K562 (cell line): ENCODE measurements around the gene ASB10. TPM values are rescaled to one million over a fixed set of nuclear protein-coding genes. Genes with fewer than 3 reads are reported as not detected.
A peak's percentile ranks its signal among the peaks of the same experiment; 100 is the strongest.

ENCODE experiments used
- ATAC-seq: fragments of 200-7000 bp; cut with Tn5 transposase; 3 replicates; pipeline ENCODE4 v1.9.1; 2020; ENCODE audit warnings: moderate library complexity
- BruUV-seq: library from RNA; stranded (reverse); fragments of 400-500 nt; replicated peaks from 2 replicates; lab custom pipeline; 2021; lab: Mats Ljungman, UMichigan
- CTCF ChIA-PET: fragments of 300-600 bp; formaldehyde crosslinking; extraction: SDS; loops from one replicate; lab custom pipeline; 2021; ENCODE audit warnings: low intra/inter-chr PET ratio; lab: Yijun Ruan, JAX
- POLR2A ChIA-PET: fragments of 300-600, 350-650 bp; sonication (Branson Sonifier 250); formaldehyde crosslinking; extraction: SDS; loops from one replicate; lab custom pipeline; 2021; ENCODE audit warnings: antibody characterized with exemption, inconsistent platforms; lab: Yijun Ruan, JAX
- DNase-seq, 4 experiments: peaks; one replicate each; pipeline versions ENCODE4 v3.0.0 to v3.0.0-alpha.2; 2011 to 2018; ENCODE audit warnings: low spot score in 3 of 4, mixed read lengths in 3 of 4; ENCODE audit errors: extremely low read depth in 1 of 4
- FAIRE-seq: peaks from 2 replicates; lab custom pipeline; 2011; peaks lifted over from hg19 to GRCh38; lab: Jason Lieb, UNC
- H2AFZ ChIP-seq: 2 replicates; pipeline ENCODE4 v1.6.0; 2011; ENCODE audit warnings: low read depth, low read length, control low read depth, inconsistent platforms
- H3K27ac ChIP-seq: fragments of 200-600 bp; 3 replicates; pipeline ENCODE4 v1.8.0; 2011; ENCODE audit warnings: low read depth, mild to moderate bottlenecking, control low read depth, inconsistent platforms, low read length, moderate library complexity, mixed read lengths; ENCODE audit errors: extremely low read depth
- H3K27me3 ChIP-seq, 2 experiments: fragments of 300-600 bp in 1 of 2; 2 replicates in 1 of 2; 3 replicates in 1 of 2; pipeline versions ENCODE4 v1.6.0 to v1.8.0; 2011; ENCODE audit warnings: inconsistent platforms in 2 of 2, low read length in 2 of 2, mild to moderate bottlenecking in 1 of 2, mixed read lengths in 1 of 2, moderate library complexity in 1 of 2; ENCODE audit not compliant: control insufficient read depth in 2 of 2, insufficient read depth in 2 of 2
- H3K36me3 ChIP-seq: fragments of 300-600 bp; 3 replicates; pipeline ENCODE4 v1.8.0; 2011; ENCODE audit warnings: mild to moderate bottlenecking, low read length, inconsistent platforms; ENCODE audit not compliant: control insufficient read depth, insufficient read depth
- H3K4me1 ChIP-seq, 2 experiments: fragments of 200-600 bp in 1 of 2; replicated peaks in 1 of 2; 2 replicates in 1 of 2; 3 replicates in 1 of 2; pipeline versions ENCODE4 v1.5.1 to v1.8.0; 2011; ENCODE audit warnings: inconsistent platforms in 2 of 2, low read length in 2 of 2, mild to moderate bottlenecking in 1 of 2, mixed read lengths in 1 of 2, moderate library complexity in 1 of 2; ENCODE audit not compliant: control insufficient read depth in 2 of 2, insufficient read depth in 2 of 2
- H3K4me2 ChIP-seq: 2 replicates; pipeline ENCODE4 v1.6.1; 2011; ENCODE audit warnings: low read length, control low read depth, inconsistent platforms, mixed read lengths; ENCODE audit not compliant: insufficient read depth
- H3K4me3 ChIP-seq: fragments of 200-600 bp; sonication (generic), shearing (Covaris generic); 2 replicates; pipeline ENCODE4 v1.5.1; 2016; ENCODE audit warnings: control low read depth, inconsistent platforms
- H3K79me2 ChIP-seq: fragments of 200-600 bp; 3 replicates; pipeline ENCODE4 v1.8.0; 2011; ENCODE audit warnings: low read length, inconsistent platforms; ENCODE audit not compliant: control insufficient read depth, insufficient read depth
- H3K9ac ChIP-seq, 2 experiments: 2 replicates each; pipeline versions ENCODE4 v1.6.0 to v1.6.1; 2011; ENCODE audit warnings: low read depth in 2 of 2, low read length in 2 of 2, control low read depth in 1 of 2, inconsistent platforms in 1 of 2, mild to moderate bottlenecking in 1 of 2, mixed read lengths in 1 of 2; ENCODE audit not compliant: insufficient read depth in 1 of 2
- H3K9me1 ChIP-seq: one replicate; pipeline ENCODE4 v1.6.0; 2011; ENCODE audit warnings: inconsistent platforms, mild to moderate bottlenecking, low read length, moderate library complexity; ENCODE audit not compliant: control insufficient read depth, insufficient read depth
- H3K9me3 ChIP-seq: replicated peaks from 2 replicates; pipeline ENCODE4 v1.5.1; 2011; ENCODE audit warnings: low read depth, low read length, inconsistent platforms; ENCODE audit not compliant: control insufficient read depth, insufficient read depth
- H4K20me1 ChIP-seq: replicated peaks from 2 replicates; pipeline ENCODE4 v1.6.1; 2011; ENCODE audit warnings: low read length, inconsistent platforms, mixed read lengths; ENCODE audit not compliant: control insufficient read depth, insufficient read depth
- ASH1L ChIP-seq: fragments of 450-650 bp; IDR thresholded peaks from 2 replicates; pipeline ENCODE4 v1.6.1; 2018; ENCODE audit warnings: borderline replicate concordance, mild to moderate bottlenecking, low read depth; ENCODE audit not compliant: partially characterized antibody
- ETS2 ChIP-seq: IDR thresholded peaks from 2 replicates; pipeline ENCODE4 v1.6.1; 2016; ENCODE audit warnings: borderline replicate concordance, missing genetic modification characterization, mild to moderate bottlenecking, moderate library complexity, missing compliant biosample characterization; ENCODE audit not compliant: poor library complexity, severe bottlenecking
- EWSR1 ChIP-seq: fragments of 450-650 bp; IDR thresholded peaks from 2 replicates; pipeline ENCODE4 v1.6.1; 2018; ENCODE audit warnings: borderline replicate concordance, mild to moderate bottlenecking, low read depth, moderate library complexity; ENCODE audit not compliant: partially characterized antibody
- FOXP1 ChIP-seq: sonication (generic); formaldehyde crosslinking; IDR thresholded peaks from 2 replicates; pipeline ENCODE4 v1.8.0; 2022; ENCODE audit warnings: mild to moderate bottlenecking, missing genetic modification reagents
- GATAD2A ChIP-seq: fragments of 450-650 bp; IDR thresholded peaks from 2 replicates; pipeline ENCODE4 v1.6.1; 2017
- HMGXB4 ChIP-seq: sonication (generic); formaldehyde crosslinking; IDR thresholded peaks from 2 replicates; pipeline ENCODE4 v1.8.1; 2023; ENCODE audit warnings: mild to moderate bottlenecking, missing genetic modification reagents
- HOXB6 ChIP-seq: fragments of 250-450 bp; sonication (Bioruptor Pico); IDR thresholded peaks from 2 replicates; pipeline ENCODE4 v1.5.1; 2022; ENCODE audit warnings: mild to moderate bottlenecking, borderline replicate concordance
- MCM2 ChIP-seq: fragments of 450-650 bp; IDR thresholded peaks from 2 replicates; pipeline ENCODE4 v1.6.1; 2017; ENCODE audit warnings: low read depth, mild to moderate bottlenecking
- MCM5 ChIP-seq: fragments of 450-650 bp; IDR thresholded peaks from 2 replicates; pipeline ENCODE4 v1.6.1; 2016; ENCODE audit warnings: low read depth
- MEF2D ChIP-seq: conservative IDR thresholded peaks from 2 replicates; pipeline ENCODE4 v1.6.1; 2016; ENCODE audit warnings: low read depth, missing genetic modification characterization, missing compliant biosample characterization
- MEIS2 ChIP-seq: fragments of 450-650 bp; IDR thresholded peaks from 2 replicates; pipeline ENCODE4 v1.6.1; 2014; ENCODE audit warnings: mild to moderate bottlenecking; ENCODE audit not compliant: partially characterized antibody
- PURB ChIP-seq: sonication (generic); formaldehyde crosslinking; IDR thresholded peaks from 2 replicates; pipeline ENCODE4 v1.9.0; 2021; ENCODE audit warnings: low read depth, mild to moderate bottlenecking, missing genetic modification reagents
- RBM34 ChIP-seq: fragments of 200-400 bp; formaldehyde crosslinking; IDR thresholded peaks from 2 replicates; pipeline ENCODE4 v1.6.1; 2018; ENCODE audit warnings: low read length, borderline replicate concordance; ENCODE audit not compliant: insufficient read depth
- SIX5 ChIP-seq, 2 experiments: IDR thresholded peaks; 2 replicates each; pipeline ENCODE4 v1.6.1; 2011; ENCODE audit warnings: low read length in 2 of 2, borderline replicate concordance in 1 of 2, low read depth in 1 of 2, mild to moderate bottlenecking in 1 of 2, moderate library complexity in 1 of 2; ENCODE audit not compliant: insufficient read depth in 1 of 2
- SMARCA4 ChIP-seq: fragments of 450-650 bp; IDR thresholded peaks from 2 replicates; pipeline ENCODE4 v1.6.1; 2016
- ZC3H4 ChIP-seq: sonication (generic); formaldehyde crosslinking; IDR thresholded peaks from 2 replicates; pipeline ENCODE4 v1.9.0; 2021; ENCODE audit warnings: missing genetic modification reagents, borderline replicate concordance
- ZNF224 ChIP-seq: sonication (generic); formaldehyde crosslinking; IDR thresholded peaks from 2 replicates; pipeline ENCODE4 v1.8.0; 2022; ENCODE audit warnings: mild to moderate bottlenecking, missing genetic modification reagents
- WGBS: fragments of 100-300 bp; shearing (Covaris generic); methylation state at CpG from one replicate; pipeline ENCODE4 v1.1.6; 2016; ENCODE audit warnings: low coverage, mixed read lengths; ENCODE audit not compliant: insufficient coverage; ENCODE audit errors: missing lambda C conversion rate; 5-methylcytosine and 5-hydroxymethylcytosine counted together
- in situ Hi-C: fragments of 300-500 bp; cut with MboI; formaldehyde crosslinking; loops from 4 replicates; pipeline ENCODE4 v1.15.0; 2018; ENCODE audit warnings: inconsistent platforms, mixed read lengths
- intact Hi-C: fragments of 100-400 bp; cut with micrococcal nuclease; formaldehyde crosslinking; loops from 2 replicates; pipeline ENCODE4 v1.14.2; 2022
- polyA plus RNA-seq, 8 experiments: library from polyadenylated mRNA; depleted of rRNA in 4 of 8; stranded (reverse) in 5 of 8; unstranded in 3 of 8; fragments of >200 nt; fragmentation: Nextera tagmentation in 2 of 8; fragmentation: Illumina TruSeq in 1 of 8; extraction: Ambion mirVana in 2 of 8; extraction: Trizol in 1 of 8; gene quantifications; 2 replicates each; pipeline versions ENCODE4 v1.2.1 to v1.2.3, GENCODE V29; 2011 to 2014; ENCODE audit warnings: inconsistent platforms in 1 of 8, missing spikeins in 1 of 8
- total RNA-seq, 7 experiments: library from RNA; depleted of rRNA in 6 of 7; stranded (reverse); fragments of >200 nt in 6 of 7; fragmentation: Illumina TruSeq in 2 of 7; extraction: Trizol in 2 of 7; gene quantifications; 2 replicates each; pipeline versions ENCODE4 v1.2.1 to v1.2.3, GENCODE V29; 2011 to 2021; ENCODE audit warnings: low replicate concordance in 1 of 7

Gene ASB10
- total and polyA plus RNA-seq, 9 of the 15 experiments (the other 6 are each of a cell fraction or from before 2014, with no cell fraction given) = not detected

- POLR2A ChIA-PET = interaction anchor here (0.6 to 2.3 kb wide), 2 partner anchors 8 to 10 kb away, joined by 3 to 11 read pairs; no protein-coding TSS in a partner anchor
- H3K36me3 ChIP-seq = peaks cover 94% of the 10 kb centered on the region
- peak overlapping the region in 1 of 2 experiments; percentile 6; a peak in 1 of 4 replicates for H3K9ac ChIP-seq
- H2AFZ ChIP-seq = no peak overlapping the region
- no peaks in the 10 kb centered on the region for H3K27me3 ChIP-seq
- BruUV-seq = no TSS peak
- H3K79me2 ChIP-seq = no peaks in the 10 kb centered on the region
- in situ Hi-C loops = no loop called here
- no peak for ATAC-seq
- peaks cover 0 to 31% of the 10 kb centered on the region in 2 experiments; a peak in 2 of 5 replicates for H3K4me1 ChIP-seq
- no peak overlapping the region for H3K4me2 ChIP-seq
- H4K20me1 ChIP-seq = no peaks in the 10 kb centered on the region; the same call in 1 of the 2 replicates
- DNase-seq = no peak
- no peak for TF ChIP-seq ZNF224 (CRISPR knock-in tag)
- no peak for TF ChIP-seq HOXB6
- TF ChIP-seq HMGXB4 (CRISPR knock-in tag) = no peak
- TF ChIP-seq GATAD2A = no peak
- TF ChIP-seq EWSR1 = no peak
- no peak for TF ChIP-seq MCM5
- TF ChIP-seq MCM2 = no peak
- TF ChIP-seq PURB (CRISPR knock-in tag) = no peak
- TF ChIP-seq MEF2D (tag) = no peak
- TF ChIP-seq ASH1L = no peak
- TF ChIP-seq FOXP1 (CRISPR knock-in tag) = no peak
- TF ChIP-seq ETS2 (tag) = no peak
- no peak for TF ChIP-seq ZC3H4 (CRISPR knock-in tag)
- TF ChIP-seq RBM34 = no peak
- no peak for TF ChIP-seq SMARCA4
- TF ChIP-seq SIX5 (IDR thresholded peaks at IDR 0.05; ENCODE audit: borderline replicate concordance in 1 of 2, insufficient read depth in 1 of 2, low read depth in 1 of 2, low read length in 2 of 2) = no peak
- TF ChIP-seq MEIS2 = no peak
- TF ChIP-seq, all 486 proteins: peak for 0
- intact Hi-C loops = no loop called here
- Histone ChIP-seq H3K9me3 (no peaks in the 10 kb centered on the region), H3K9me1 (no peaks in the 10 kb centered on the region), H3K27ac (no peak overlapping the region), H3K4me3 (no peak overlapping the region)
- CTCF ChIA-PET = no interaction called here
- FAIRE-seq = no peak
- WGBS = 89% methylated on average over 11 of the region's 11 CpGs
These were observed 49.3 kb downstream of the ASB10 start for GRCh38 chr7:151137791-151138152.
